CD4-positive, CD25-positive, alpha-beta regulatory T cell (primary cell): ENCODE data around the gene SSTR5. TPM values are rescaled to one million over a fixed set of nuclear protein-coding genes. Genes with fewer than 3 reads are reported as not detected.

Experiments
- ATAC-seq, 2 donors: fragments of 150-1000 bp; cut with Tn5 transposase; one replicate each; pipeline ENCODE4 v1.10.0; 2021; ENCODE audit warnings: low read depth in 2 of 2, moderate number of reproducible peaks in 2 of 2, moderate library complexity in 1 of 2
- DNase-seq, 3 donors: peaks; one replicate each; pipeline versions ENCODE4 v3.0.0 to v3.0.0-alpha.2; 2012 to 2022; ENCODE audit warnings: mixed read lengths in 1 of 3
- H3K27ac ChIP-seq: one replicate; pipeline ENCODE4 v1.7.0; 2013; ENCODE audit warnings: mild to moderate bottlenecking, low read length; ENCODE audit not compliant: insufficient read depth, poor library complexity, severe bottlenecking
- H3K27me3 ChIP-seq: one replicate; pipeline ENCODE4 v1.7.0; 2013; ENCODE audit warnings: low read length; ENCODE audit not compliant: control insufficient read depth, insufficient read depth
- H3K36me3 ChIP-seq: one replicate; pipeline ENCODE4 v1.7.0; 2013; ENCODE audit warnings: mild to moderate bottlenecking, low read length, moderate library complexity; ENCODE audit not compliant: control insufficient read depth, insufficient read depth
- H3K4me1 ChIP-seq: 2 replicates; pipeline ENCODE4 v1.7.0; 2013; ENCODE audit warnings: mild to moderate bottlenecking, low read length; ENCODE audit not compliant: insufficient read depth, control insufficient read depth, poor library complexity, severe bottlenecking
- H3K4me3 ChIP-seq: one replicate; pipeline ENCODE4 v1.7.0; 2013; ENCODE audit warnings: low read depth, mild to moderate bottlenecking, low read length, moderate library complexity
- H3K9me3 ChIP-seq, 2 experiments: 1 replicate in 1 of 2; 2 replicates in 1 of 2; pipeline ENCODE4 v1.7.0; 2013; ENCODE audit warnings: low read length in 2 of 2, mild to moderate bottlenecking in 1 of 2, moderate library complexity in 1 of 2; ENCODE audit not compliant: control insufficient read depth in 2 of 2
- H3K27ac Mint-ChIP-seq, 3 donors: one replicate each; pipeline ENCODE4 v1.8.0; 2020 to 2022; ENCODE audit warnings: mild to moderate bottlenecking in 3 of 3, mixed read lengths in 3 of 3, moderate library complexity in 2 of 3
- H3K27me3 Mint-ChIP-seq: one replicate; pipeline ENCODE4 v1.8.0; 2022; ENCODE audit warnings: mild to moderate bottlenecking, mixed read lengths
- H3K36me3 Mint-ChIP-seq: one replicate; pipeline ENCODE4 v1.8.0; 2020; ENCODE audit warnings: mixed read lengths
- H3K4me1 Mint-ChIP-seq, 4 donors: one replicate each; pipeline ENCODE4 v1.8.0; 2020 to 2022; ENCODE audit warnings: mixed read lengths in 4 of 4, mild to moderate bottlenecking in 1 of 4
- H3K4me3 Mint-ChIP-seq, 4 donors: one replicate each; pipeline ENCODE4 v1.8.0; 2020 to 2022; ENCODE audit warnings: mild to moderate bottlenecking in 4 of 4, mixed read lengths in 4 of 4, moderate library complexity in 3 of 4
- H3K9me3 Mint-ChIP-seq, 7 donors: one replicate each; pipeline ENCODE4 v1.8.0; 2020 to 2022; ENCODE audit warnings: mixed read lengths in 7 of 7, mild to moderate bottlenecking in 3 of 7, moderate library complexity in 2 of 7
- polyA plus RNA-seq, 4 donors: library from polyadenylated mRNA; unstranded; fragments of 300-500 nt; fragmentation: Illumina TruSeq; gene quantifications; one replicate each; pipeline ENCODE4 v1.2.3, GENCODE V29; 2021
- total RNA-seq: library from RNA; stranded (reverse); gene quantifications from one replicate; pipeline ENCODE4 v1.2.3, GENCODE V29; 2022

Gene SSTR5
- total and polyA plus RNA-seq, 5 donors from 2014 or later = not detected

GRCh38 chr16:1035066-1035415 lies 37.5 kb upstream of the SSTR5 start:
- ATAC-seq (no peak), DNase-seq (no peak)
- H3K27ac Mint-ChIP-seq = peak overlapping the region in 1 of 3 donors; percentile 71
- H3K9me3 Mint-ChIP-seq = no peaks in the 10 kb centered on the region
- no peaks in the 10 kb centered on the region for H3K9me3 ChIP-seq
- no peaks in the 10 kb centered on the region for H3K27me3 ChIP-seq
- H3K27me3 Mint-ChIP-seq = no peaks in the 10 kb centered on the region
- H3K36me3 Mint-ChIP-seq = no peaks in the 10 kb centered on the region
- no peak overlapping the region for H3K4me3 Mint-ChIP-seq
- no peaks in the 10 kb centered on the region for H3K4me1 Mint-ChIP-seq
- no peaks in the 10 kb centered on the region for H3K4me1 ChIP-seq
- no peak overlapping the region for H3K4me3 ChIP-seq
- H3K27ac ChIP-seq = no peak overlapping the region
- H3K36me3 ChIP-seq = no peaks in the 10 kb centered on the region

GRCh38 chr16:1036166-1036565 lies 36.4 kb upstream of the SSTR5 start:
- Histone ChIP-seq H3K4me1 (no peaks in the 10 kb centered on the region), H3K27me3 (no peaks in the 10 kb centered on the region), H3K36me3 (no peaks in the 10 kb centered on the region), H3K4me3 (no peak overlapping the region), H3K27ac (no peak overlapping the region), H3K9me3 (no peaks in the 10 kb centered on the region)
- DNase-seq (no peak), ATAC-seq (no peak)
- Mint-ChIP-seq H3K4me1 (no peaks in the 10 kb centered on the region), H3K4me3 (no peak overlapping the region), H3K9me3 (no peaks in the 10 kb centered on the region), H3K27me3 (no peaks in the 10 kb centered on the region), H3K36me3 (no peaks in the 10 kb centered on the region), H3K27ac (no peak overlapping the region)

- Mint-ChIP-seq H3K27me3 (no peaks in the 10 kb centered on the region), H3K27ac (no peak overlapping the region), H3K4me3 (no peak overlapping the region), H3K9me3 (no peaks in the 10 kb centered on the region), H3K36me3 (no peaks in the 10 kb centered on the region), H3K4me1 (no peaks in the 10 kb centered on the region)
- no peaks in the 10 kb centered on the region for H3K4me1 ChIP-seq
- no peaks in the 10 kb centered on the region for H3K27me3 ChIP-seq
- no peaks in the 10 kb centered on the region for H3K9me3 ChIP-seq
- no peak for DNase-seq
- no peak overlapping the region for H3K27ac ChIP-seq
- ATAC-seq = no peak
- H3K36me3 ChIP-seq = no peaks in the 10 kb centered on the region
- H3K4me3 ChIP-seq = no peak overlapping the region
These were observed 35.7 kb upstream of the SSTR5 start for GRCh38 chr16:1036726-1037393.

- no peaks in the 10 kb centered on the region for H3K27me3 Mint-ChIP-seq
- Histone ChIP-seq H3K4me3 (no peak overlapping the region), H3K27ac (no peak overlapping the region), H3K27me3 (no peaks in the 10 kb centered on the region), H3K4me1 (no peaks in the 10 kb centered on the region), H3K9me3 (no peaks in the 10 kb centered on the region), H3K36me3 (no peaks in the 10 kb centered on the region)
- DNase-seq = no peak
- no peak overlapping the region for H3K4me3 Mint-ChIP-seq
- no peak for ATAC-seq
- H3K9me3 Mint-ChIP-seq = peaks cover 0 to 2% (median 0%) of the 10 kb centered on the region in 7 donors
- H3K27ac Mint-ChIP-seq = no peak overlapping the region
- H3K36me3 Mint-ChIP-seq = no peaks in the 10 kb centered on the region
- H3K4me1 Mint-ChIP-seq = peaks cover 0 to 4% (median 0%) of the 10 kb centered on the region in 4 donors
These were observed 34.9 kb upstream of the SSTR5 start for GRCh38 chr16:1037394-1038257.

GRCh38 chr16:1038932-1039331 lies 33.6 kb upstream of the SSTR5 start:
- no peak for DNase-seq

GRCh38 chr16:1039762-1040161 lies 32.8 kb upstream of the SSTR5 start:
- no peak overlapping the region for H3K4me3 Mint-ChIP-seq
- H3K4me3 ChIP-seq = no peak overlapping the region
- no peaks in the 10 kb centered on the region for H3K4me1 ChIP-seq
- no peaks in the 10 kb centered on the region for H3K27me3 Mint-ChIP-seq
- no peaks in the 10 kb centered on the region for H3K36me3 ChIP-seq
- H3K27ac ChIP-seq = no peak overlapping the region
- ATAC-seq = no peak
- H3K36me3 Mint-ChIP-seq = no peaks in the 10 kb centered on the region
- H3K4me1 Mint-ChIP-seq = peaks cover 0 to 4% (median 0%) of the 10 kb centered on the region in 4 donors
- DNase-seq = no peak
- no peaks in the 10 kb centered on the region for H3K27me3 ChIP-seq
- H3K9me3 ChIP-seq = no peaks in the 10 kb centered on the region
- no peak overlapping the region for H3K27ac Mint-ChIP-seq
- H3K9me3 Mint-ChIP-seq = peaks cover 0 to 2% (median 0%) of the 10 kb centered on the region in 7 donors

More at GRCh38 chr16:1038932-1039331, 33.6 kb upstream of the SSTR5 start:
- ATAC-seq = no peak
- H3K36me3 ChIP-seq = no peaks in the 10 kb centered on the region
- Mint-ChIP-seq H3K27me3 (no peaks in the 10 kb centered on the region), H3K27ac (no peak overlapping the region), H3K36me3 (no peaks in the 10 kb centered on the region), H3K4me1 (peaks cover 0 to 4% (median 0%) of the 10 kb centered on the region in 4 donors), H3K4me3 (no peak overlapping the region), H3K9me3 (peaks cover 0 to 2% (median 0%) of the 10 kb centered on the region in 7 donors)
- no peaks in the 10 kb centered on the region for H3K9me3 ChIP-seq
- no peaks in the 10 kb centered on the region for H3K27me3 ChIP-seq
- H3K27ac ChIP-seq = no peak overlapping the region
- no peak overlapping the region for H3K4me3 ChIP-seq
- no peaks in the 10 kb centered on the region for H3K4me1 ChIP-seq

GRCh38 chr16:1040346-1040745 lies 32.2 kb upstream of the SSTR5 start:
- no peaks in the 10 kb centered on the region for H3K9me3 ChIP-seq
- H3K36me3 ChIP-seq = no peaks in the 10 kb centered on the region
- no peak overlapping the region for H3K27ac ChIP-seq
- H3K9me3 Mint-ChIP-seq = peaks cover 0 to 2% (median 0%) of the 10 kb centered on the region in 7 donors
- H3K4me1 ChIP-seq = no peaks in the 10 kb centered on the region
- no peak overlapping the region for H3K27ac Mint-ChIP-seq
- H3K36me3 Mint-ChIP-seq = no peaks in the 10 kb centered on the region
- no peak overlapping the region for H3K4me3 Mint-ChIP-seq
- no peaks in the 10 kb centered on the region for H3K27me3 Mint-ChIP-seq
- peaks cover 0 to 4% (median 0%) of the 10 kb centered on the region in 4 donors for H3K4me1 Mint-ChIP-seq
- H3K4me3 ChIP-seq = no peak overlapping the region
- no peak for ATAC-seq
- H3K27me3 ChIP-seq = no peaks in the 10 kb centered on the region
- no peak for DNase-seq
